Mesenteric fat pad (tissue), 1 donor: ENCODE results near the gene CTNNBL1. TPM values are rescaled to one million over a fixed set of nuclear protein-coding genes. Genes with fewer than 3 reads are reported as not detected.

Experiments used
- DNase-seq: peaks from one replicate; pipeline ENCODE4 v3.0.0-alpha.2; 2020; ENCODE audit warnings: low spot score
- total RNA-seq: library from RNA; stranded (reverse); fragmentation: NEBNext Ultra II Directional; extraction: Animal tissue kit (Norgen Biotek cat#: 25700); gene quantifications from one replicate; pipeline ENCODE4 v1.2.1, GENCODE V29; 2021
- donor health status: DM: yes; HTN: yes; CAD: no.

Gene CTNNBL1
- total RNA-seq, 1 donor from 2014 or later: 51.8 TPM

- no peak for DNase-seq
Measured at GRCh38 chr20:37913567-37914366, 219.9 kb downstream of the CTNNBL1 start.

- DNase-seq: no peak
Measured at GRCh38 chr20:37914367-37914671, 220.5 kb downstream of the CTNNBL1 start.

GRCh38 chr20:37914672-37915433, 221.0 kb downstream of the CTNNBL1 start:
- DNase-seq: no peak

GRCh38 chr20:37915434-37915787, 221.6 kb downstream of the CTNNBL1 start:
- DNase-seq: no peak

- DNase-seq: no peak
Measured at GRCh38 chr20:37915800-37916570, 222.2 kb downstream of the CTNNBL1 start.

GRCh38 chr20:37917461-37917860, 223.6 kb downstream of the CTNNBL1 start:
- DNase-seq: no peak

GRCh38 chr20:37918035-37918434, 224.2 kb downstream of the CTNNBL1 start:
- no peak for DNase-seq

GRCh38 chr20:37919389-37920040, 225.7 kb downstream of the CTNNBL1 start:
- DNase-seq: no peak

GRCh38 chr20:37920270-37920669, 226.4 kb downstream of the CTNNBL1 start:
- DNase-seq: no peak

GRCh38 chr20:37920679-37921322, 227.0 kb downstream of the CTNNBL1 start:
- DNase-seq: no peak

- no peak for DNase-seq
Measured at GRCh38 chr20:37921341-37921929, 227.6 kb downstream of the CTNNBL1 start.

Other genes with a start within 250 kb of the CTNNBL1 start
- 27.3 TPM for gene NNAT, start 172.8 kb upstream of the CTNNBL1 start, total RNA-seq
- 148 TPM for gene BLCAP, start 166.2 kb upstream of the CTNNBL1 start, total RNA-seq
- 0.93 TPM for gene VSTM2L, start 209.1 kb downstream of the CTNNBL1 start, total RNA-seq